ENCODE measurements around the gene SART1. TPM values are rescaled to one million over a fixed set of nuclear protein-coding genes. Genes with fewer than 3 reads are reported as not detected.

The SART1 gene
- total RNA-seq, 1 donor: 22.4 TPM

DNA sequence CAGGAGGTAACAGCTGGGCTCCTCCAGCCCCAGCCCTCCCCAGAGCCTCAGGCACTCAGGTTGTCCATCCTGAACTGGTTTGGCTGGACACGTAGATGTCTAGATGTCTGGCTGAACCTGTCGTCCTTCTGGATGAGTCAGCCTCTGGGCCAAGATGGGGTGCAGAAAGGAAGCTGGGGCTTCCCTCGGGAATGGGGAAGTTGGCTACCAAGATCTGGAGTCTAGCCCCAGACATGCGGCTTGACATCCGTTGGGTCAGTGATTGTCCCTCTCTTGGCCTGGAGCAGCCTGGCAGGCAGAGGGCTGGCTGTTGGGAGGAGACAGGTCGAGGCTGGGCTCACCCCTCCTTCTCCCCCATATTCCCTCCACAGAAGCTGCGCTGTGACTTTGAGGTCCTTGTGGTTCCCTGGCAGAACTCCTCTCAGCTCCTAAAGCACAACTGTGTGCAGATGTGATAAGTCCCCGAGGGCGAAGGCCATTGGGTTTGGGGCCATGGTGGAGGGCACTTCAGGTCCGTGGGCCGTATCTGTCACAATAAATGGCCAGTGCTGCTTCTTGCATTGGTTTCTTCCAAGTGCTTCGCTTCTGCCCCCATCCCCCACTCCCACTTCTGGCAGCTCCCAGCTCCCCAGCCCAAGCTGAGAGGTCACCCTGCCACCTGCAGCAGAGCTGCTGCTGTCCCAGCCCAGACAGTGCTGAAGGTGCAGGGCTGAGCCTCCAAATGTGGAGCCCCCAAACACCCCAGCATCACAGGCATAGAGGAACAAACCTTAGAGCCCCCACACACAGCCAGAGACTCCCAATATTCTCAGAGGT, 51.6 kb downstream of the SART1 start:
- peaks cover 29% of the 10 kb centered on the region for H3K4me1 ChIP-seq (ENCODE audit: insufficient read depth, low read length)
- no peak overlapping the region for H3K4me3 ChIP-seq (ENCODE audit: insufficient read depth, low read length)
- H2AFZ ChIP-seq (ENCODE audit: low read length): no peak overlapping the region
- H3K9me3 ChIP-seq (ENCODE audit: low read depth, low read length): no peaks in the 10 kb centered on the region
- H4K20me1 ChIP-seq (ENCODE audit: insufficient read depth, low read length): no peaks in the 10 kb centered on the region
- no peaks in the 10 kb centered on the region for H3K36me3 ChIP-seq (ENCODE audit: insufficient read depth, low read length)
- H3K4me2 ChIP-seq (ENCODE audit: insufficient read depth, low read length): no peak overlapping the region
- DNase-seq (ENCODE audit: insufficient read length, low spot score, missing footprints): peak; percentile 89
- TF ChIP-seq CTCF (IDR thresholded peaks at IDR 0.05; ENCODE audit: extremely low read depth, low read depth, low read length): no peak
- no peaks in the 10 kb centered on the region for H3K79me2 ChIP-seq (ENCODE audit: insufficient read depth, low read length)
- H3K27me3 ChIP-seq (ENCODE audit: insufficient read depth, low read length): no peaks in the 10 kb centered on the region
- H3K27ac ChIP-seq (ENCODE audit: low read depth, low read length): no peak overlapping the region

DNA sequence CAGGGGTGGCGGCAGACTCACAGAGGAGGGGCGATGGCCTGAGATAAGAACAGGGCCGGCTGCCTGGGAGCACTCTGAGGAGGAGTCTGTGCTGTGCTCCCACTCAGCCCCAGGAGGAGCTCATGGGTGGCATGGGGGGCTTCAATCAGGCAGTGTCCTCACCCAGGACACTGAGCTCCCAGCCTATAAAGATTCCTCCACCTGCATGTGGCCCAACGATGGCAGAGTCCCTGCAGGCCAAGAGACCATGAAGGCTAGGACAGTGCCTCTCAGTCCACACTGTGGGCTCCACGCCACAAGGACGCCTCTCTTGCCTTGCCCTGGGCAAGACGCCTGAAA, 52.2 kb downstream of the SART1 start:
- no peaks in the 10 kb centered on the region for H3K79me2 ChIP-seq (ENCODE audit: insufficient read depth, low read length)
- no peak for TF ChIP-seq CTCF (IDR thresholded peaks at IDR 0.05; ENCODE audit: extremely low read depth, low read depth, low read length)
- no peak overlapping the region for H3K4me3 ChIP-seq (ENCODE audit: insufficient read depth, low read length)
- no peaks in the 10 kb centered on the region for H3K27me3 ChIP-seq (ENCODE audit: insufficient read depth, low read length)
- DNase-seq (ENCODE audit: insufficient read length, low spot score, missing footprints): peak; percentile 55
- H3K4me1 ChIP-seq (ENCODE audit: insufficient read depth, low read length): peaks cover 29% of the 10 kb centered on the region
- no peaks in the 10 kb centered on the region for H3K9me3 ChIP-seq (ENCODE audit: low read depth, low read length)
- H3K27ac ChIP-seq (ENCODE audit: low read depth, low read length): no peak overlapping the region
- H3K36me3 ChIP-seq (ENCODE audit: insufficient read depth, low read length): no peaks in the 10 kb centered on the region
- no peak overlapping the region for H3K4me2 ChIP-seq (ENCODE audit: insufficient read depth, low read length)
- H2AFZ ChIP-seq (ENCODE audit: low read length): no peak overlapping the region
- no peaks in the 10 kb centered on the region for H4K20me1 ChIP-seq (ENCODE audit: insufficient read depth, low read length)

DNA sequence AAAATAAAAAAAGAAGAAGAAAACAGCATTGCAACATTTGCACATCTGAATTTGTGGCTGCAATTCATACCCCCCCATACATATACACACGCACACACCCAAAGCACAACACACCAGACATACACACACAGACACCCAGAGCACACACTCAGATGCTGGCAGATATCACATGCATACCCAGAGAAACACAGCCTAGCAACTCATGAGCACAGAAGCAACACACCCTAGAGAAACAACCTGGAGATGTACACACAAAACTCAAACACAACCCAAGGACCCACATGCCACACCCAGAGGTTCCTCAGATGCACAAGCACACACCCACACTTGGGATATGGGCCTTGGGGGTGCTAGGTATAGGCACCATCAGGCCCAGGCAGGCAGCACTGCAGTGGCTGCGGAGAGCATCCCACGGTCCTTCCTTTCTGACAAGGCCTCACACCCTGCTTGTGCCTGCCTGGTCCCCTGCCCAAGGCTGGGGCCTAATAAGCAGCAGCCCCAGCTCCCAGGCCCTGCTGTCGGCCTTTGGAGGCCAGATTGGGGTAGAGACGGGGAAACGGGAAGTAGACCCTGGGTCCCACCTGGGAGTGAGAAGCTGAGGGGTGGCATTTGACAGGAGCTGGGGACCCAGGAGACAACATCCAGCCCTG, 53.4 kb downstream of the SART1 start:
- H3K4me2 ChIP-seq (ENCODE audit: insufficient read depth, low read length): no peak overlapping the region
- H3K9me3 ChIP-seq (ENCODE audit: low read depth, low read length): no peaks in the 10 kb centered on the region
- no peaks in the 10 kb centered on the region for H3K36me3 ChIP-seq (ENCODE audit: insufficient read depth, low read length)
- no peaks in the 10 kb centered on the region for H4K20me1 ChIP-seq (ENCODE audit: insufficient read depth, low read length)
- H3K4me1 ChIP-seq (ENCODE audit: insufficient read depth, low read length): peaks cover 29% of the 10 kb centered on the region
- H3K27me3 ChIP-seq (ENCODE audit: insufficient read depth, low read length): no peaks in the 10 kb centered on the region
- peak overlapping the region; percentile 71 for H2AFZ ChIP-seq (ENCODE audit: low read length)
- no peak overlapping the region for H3K4me3 ChIP-seq (ENCODE audit: insufficient read depth, low read length)
- peak overlapping the region; percentile 68 for H3K27ac ChIP-seq (ENCODE audit: low read depth, low read length)
- DNase-seq (ENCODE audit: insufficient read length, low spot score, missing footprints): peak; percentile 87
- no peaks in the 10 kb centered on the region for H3K79me2 ChIP-seq (ENCODE audit: insufficient read depth, low read length)
- TF ChIP-seq CTCF (IDR thresholded peaks at IDR 0.05; ENCODE audit: extremely low read depth, low read depth, low read length): no peak

- H3K4me3 ChIP-seq (ENCODE audit: insufficient read depth, low read length): peak overlapping the region; percentile 19
- no peaks in the 10 kb centered on the region for H3K79me2 ChIP-seq (ENCODE audit: insufficient read depth, low read length)
- H3K4me2 ChIP-seq (ENCODE audit: insufficient read depth, low read length): peak overlapping the region; percentile 23
- H4K20me1 ChIP-seq (ENCODE audit: insufficient read depth, low read length): no peaks in the 10 kb centered on the region
- H3K4me1 ChIP-seq (ENCODE audit: insufficient read depth, low read length): peaks cover 29% of the 10 kb centered on the region
- peak overlapping the region; percentile 68 for H3K27ac ChIP-seq (ENCODE audit: low read depth, low read length)
- no peak for TF ChIP-seq CTCF (IDR thresholded peaks at IDR 0.05; ENCODE audit: extremely low read depth, low read depth, low read length)
- H3K27me3 ChIP-seq (ENCODE audit: insufficient read depth, low read length): no peaks in the 10 kb centered on the region
- no peaks in the 10 kb centered on the region for H3K9me3 ChIP-seq (ENCODE audit: low read depth, low read length)
- no peaks in the 10 kb centered on the region for H3K36me3 ChIP-seq (ENCODE audit: insufficient read depth, low read length)
- DNase-seq (ENCODE audit: insufficient read length, low spot score, missing footprints): peak; percentile 94
- H2AFZ ChIP-seq (ENCODE audit: low read length): peak overlapping the region; percentile 71
These were observed 53.9 kb downstream of the SART1 start for GRCh38 chr11:66015454-66015881.
